Breast epithelium (tissue), 3 donors: ENCODE results near the gene TMPRSS15.

Experiments
- POLR2AphosphoS5 ChIP-seq, 3 donors: sonication (generic); formaldehyde crosslinking; IDR thresholded peaks; one replicate each; pipeline ENCODE4 v1.6.1; 2017; ENCODE audit warnings: antibody characterized with exemption in 3 of 3
- TF ChIP-seq, protein P1 (sequence below), 3 donors: fragments of 450-650 bp; IDR thresholded peaks; one replicate each; pipeline ENCODE4 v1.5.1; 2016 to 2017; ENCODE audit warnings: antibody characterized with exemption in 3 of 3, mild to moderate bottlenecking in 3 of 3, moderate library complexity in 3 of 3

GRCh38 chr21:18340387-18340942, 63.1 kb downstream of the TMPRSS15 start:
- TF ChIP-seq, protein P1, sequence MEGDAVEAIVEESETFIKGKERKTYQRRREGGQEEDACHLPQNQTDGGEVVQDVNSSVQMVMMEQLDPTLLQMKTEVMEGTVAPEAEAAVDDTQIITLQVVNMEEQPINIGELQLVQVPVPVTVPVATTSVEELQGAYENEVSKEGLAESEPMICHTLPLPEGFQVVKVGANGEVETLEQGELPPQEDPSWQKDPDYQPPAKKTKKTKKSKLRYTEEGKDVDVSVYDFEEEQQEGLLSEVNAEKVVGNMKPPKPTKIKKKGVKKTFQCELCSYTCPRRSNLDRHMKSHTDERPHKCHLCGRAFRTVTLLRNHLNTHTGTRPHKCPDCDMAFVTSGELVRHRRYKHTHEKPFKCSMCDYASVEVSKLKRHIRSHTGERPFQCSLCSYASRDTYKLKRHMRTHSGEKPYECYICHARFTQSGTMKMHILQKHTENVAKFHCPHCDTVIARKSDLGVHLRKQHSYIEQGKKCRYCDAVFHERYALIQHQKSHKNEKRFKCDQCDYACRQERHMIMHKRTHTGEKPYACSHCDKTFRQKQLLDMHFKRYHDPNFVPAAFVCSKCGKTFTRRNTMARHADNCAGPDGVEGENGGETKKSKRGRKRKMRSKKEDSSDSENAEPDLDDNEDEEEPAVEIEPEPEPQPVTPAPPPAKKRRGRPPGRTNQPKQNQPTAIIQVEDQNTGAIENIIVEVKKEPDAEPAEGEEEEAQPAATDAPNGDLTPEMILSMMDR (IDR thresholded peaks at IDR 0.05) = no peak
- TF ChIP-seq POLR2AphosphoS5 (IDR thresholded peaks at IDR 0.05) = no peak
